ENCODE data around the gene MBD1. TPM values are rescaled to one million over a fixed set of nuclear protein-coding genes. Genes with fewer than 3 reads are reported as not detected.
A peak's percentile ranks its signal among the peaks of the same experiment; 100 is the strongest.

The MBD1 gene
- total and polyA plus RNA-seq, 10 of the 15 experiments (the other 5 are each of a cell fraction or from before 2014, with no cell fraction given), result 8.4 to 97.7 (median 59.9) TPM

DNA sequence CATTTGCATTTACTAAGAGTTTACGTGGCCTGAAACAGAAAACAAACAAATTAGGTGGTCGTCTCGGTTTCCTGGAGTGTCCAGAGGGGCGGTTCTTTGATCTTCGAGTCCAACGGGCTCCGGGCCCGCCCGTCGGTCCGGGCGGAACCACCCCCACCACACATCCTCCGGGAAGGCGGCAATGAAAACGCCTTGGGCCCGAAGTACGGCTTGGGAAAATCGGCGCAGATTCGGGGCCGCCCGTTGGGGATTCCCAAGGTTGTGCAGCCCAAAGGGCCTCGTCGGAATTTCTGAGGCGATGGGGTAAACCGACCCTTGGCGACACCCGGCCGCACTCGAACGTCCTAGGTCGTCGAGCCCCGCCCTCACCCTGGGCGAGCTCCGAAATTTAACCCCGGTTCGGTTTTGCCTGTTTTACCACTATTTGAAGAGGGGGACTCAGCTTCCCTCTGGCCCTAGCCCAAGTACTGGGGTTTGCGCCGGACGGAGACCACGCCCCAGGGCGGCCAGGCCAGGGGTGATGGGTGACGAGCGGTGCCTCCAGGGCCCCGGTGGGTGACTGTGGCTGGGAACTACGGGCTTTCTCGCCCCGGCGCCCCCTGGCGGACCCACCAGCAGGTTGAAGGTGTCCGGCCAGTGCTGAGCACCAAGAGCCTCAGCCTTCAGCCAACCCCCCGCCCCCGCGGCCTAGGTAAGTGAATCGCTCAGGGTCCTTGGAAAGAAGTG, 13.1 kb downstream of the MBD1 start (continued):
- peak; percentile 69; the same call in 1 of the 2 replicates for TF ChIP-seq RB1 (IDR thresholded peaks at IDR 0.05; ENCODE audit: borderline replicate concordance)
- TF ChIP-seq ZNF384 (IDR thresholded peaks at IDR 0.05; ENCODE audit: borderline replicate concordance, low read depth, low read length), result peak; percentile 2; the same call in 1 of the 2 replicates
- no peak for TF ChIP-seq CHD4 (IDR thresholded peaks at IDR 0.05)
- no peak for TF ChIP-seq ASH2L (IDR thresholded peaks at IDR 0.05; ENCODE audit: borderline replicate concordance, low read depth)
- TF ChIP-seq CHD2 (IDR thresholded peaks at IDR 0.05; ENCODE audit: borderline replicate concordance, low read depth, low read length), result peak; percentile 48; the same call in 1 of the 2 replicates
- no peak for TF ChIP-seq SREBF2 (IDR thresholded peaks at IDR 0.05; ENCODE audit: low read length)
- TF ChIP-seq PAX8 (IDR thresholded peaks at IDR 0.05), result no peak
- TF ChIP-seq TCF7 (IDR thresholded peaks at IDR 0.05; ENCODE audit: borderline replicate concordance), result no peak
- TF ChIP-seq BCLAF1 (IDR thresholded peaks at IDR 0.05), result no peak
- no peak for TF ChIP-seq HDAC2 (IDR thresholded peaks at IDR 0.05)
- no peak for TF ChIP-seq ETV6 (conservative IDR thresholded peaks at IDR 0.05 in 1 of 2, IDR thresholded peaks at IDR 0.05 in 1 of 2; ENCODE audit: borderline replicate concordance in 1 of 2, low read depth in 1 of 2)
- no peak for TF ChIP-seq STAT3 (IDR thresholded peaks at IDR 0.05; ENCODE audit: low read depth, low read length)
- peak; percentile 85 for TF ChIP-seq NR2F1 (conservative IDR thresholded peaks at IDR 0.05)
- no peak for TF ChIP-seq SIX5 (IDR thresholded peaks at IDR 0.05; ENCODE audit: low read depth, low read length, severe bottlenecking)
- TF ChIP-seq, protein P1, sequence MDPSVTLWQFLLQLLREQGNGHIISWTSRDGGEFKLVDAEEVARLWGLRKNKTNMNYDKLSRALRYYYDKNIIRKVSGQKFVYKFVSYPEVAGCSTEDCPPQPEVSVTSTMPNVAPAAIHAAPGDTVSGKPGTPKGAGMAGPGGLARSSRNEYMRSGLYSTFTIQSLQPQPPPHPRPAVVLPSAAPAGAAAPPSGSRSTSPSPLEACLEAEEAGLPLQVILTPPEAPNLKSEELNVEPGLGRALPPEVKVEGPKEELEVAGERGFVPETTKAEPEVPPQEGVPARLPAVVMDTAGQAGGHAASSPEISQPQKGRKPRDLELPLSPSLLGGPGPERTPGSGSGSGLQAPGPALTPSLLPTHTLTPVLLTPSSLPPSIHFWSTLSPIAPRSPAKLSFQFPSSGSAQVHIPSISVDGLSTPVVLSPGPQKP (IDR thresholded peaks at IDR 0.05; ENCODE audit: low read depth, low read length), result no peak
- no peak for TF ChIP-seq SMAD5 (IDR thresholded peaks at IDR 0.05; ENCODE audit: low read depth)
- no peak for TF ChIP-seq YBX1 (IDR thresholded peaks at IDR 0.05)
- peak; percentile 44 to 69; a peak in 3 of 4 replicates for TF ChIP-seq IKZF2 (IDR thresholded peaks at IDR 0.05)
- no peak for TF ChIP-seq CBFB (IDR thresholded peaks at IDR 0.05; ENCODE audit: low read depth)
- no peak for TF ChIP-seq SUZ12 (IDR thresholded peaks at IDR 0.05; ENCODE audit: unreplicated experiment)
- peak; percentile 51; the same call in 1 of the 2 replicates for TF ChIP-seq POLR2AphosphoS5 (IDR thresholded peaks at IDR 0.05; ENCODE audit: low read length)
- TF ChIP-seq USF1 (IDR thresholded peaks at IDR 0.05; ENCODE audit: borderline replicate concordance, extremely low read length, insufficient read depth, low read depth, low read length), result no peak
- peak; percentile 80 for TF ChIP-seq IKZF1 (conservative IDR thresholded peaks at IDR 0.05)
- TF ChIP-seq, protein P2, sequence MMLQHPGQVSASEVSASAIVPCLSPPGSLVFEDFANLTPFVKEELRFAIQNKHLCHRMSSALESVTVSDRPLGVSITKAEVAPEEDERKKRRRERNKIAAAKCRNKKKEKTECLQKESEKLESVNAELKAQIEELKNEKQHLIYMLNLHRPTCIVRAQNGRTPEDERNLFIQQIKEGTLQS (IDR thresholded peaks at IDR 0.05; ENCODE audit: borderline replicate concordance, extremely low read depth, low read depth, low read length), result no peak
- no peak for TF ChIP-seq SIN3A (IDR thresholded peaks at IDR 0.05; ENCODE audit: low read depth, low read length)
- peak; percentile 48; the same call in 1 of the 2 replicates for TF ChIP-seq IRF4 (IDR thresholded peaks at IDR 0.05; ENCODE audit: low read depth, low read length)
- no peak; the same call in 1 of the 2 replicates for TF ChIP-seq MTA2 (IDR thresholded peaks at IDR 0.05; ENCODE audit: low read depth)
- TF ChIP-seq DPF2 (IDR thresholded peaks at IDR 0.05), result peak; percentile 78

Measured in GM12878 (cell line).